Loucy (cell line): Measurements from ENCODE around the gene SKI.

Experiments
- H2AFZ ChIP-seq: fragments of 200-600 bp; sonication (generic); 2 replicates; pipeline ENCODE4 v1.6.0; 2016; ENCODE audit warnings: antibody characterized with exemption, mild to moderate bottlenecking, low read length, moderate library complexity
- H3F3A ChIP-seq: fragments of 200-600 bp; 2 replicates; pipeline ENCODE4 v1.6.0; 2016; ENCODE audit warnings: antibody characterized with exemption, low read depth, mild to moderate bottlenecking
- H3K27me3 ChIP-seq: fragments of 200-600 bp; sonication (generic); 2 replicates; pipeline ENCODE4 v1.6.1; 2014; ENCODE audit warnings: low read length, mild to moderate bottlenecking; ENCODE audit not compliant: insufficient read depth, poor library complexity, severe bottlenecking
- H3K36me3 ChIP-seq: fragments of 200-600 bp; sonication (generic); 2 replicates; pipeline ENCODE4 v1.6.1; 2016; ENCODE audit warnings: low read length; ENCODE audit not compliant: insufficient read depth
- H3K4me1 ChIP-seq: fragments of 200-600 bp; sonication (generic); 2 replicates; pipeline ENCODE4 v1.5.1; 2014; ENCODE audit warnings: low read length, mild to moderate bottlenecking; ENCODE audit not compliant: insufficient read depth, poor library complexity, severe bottlenecking
- H3K4me2 ChIP-seq: fragments of 200-600 bp; sonication (generic); 2 replicates; pipeline ENCODE4 v1.6.0; 2014; ENCODE audit warnings: antibody characterized with exemption, low read length, low read depth, mild to moderate bottlenecking; ENCODE audit not compliant: poor library complexity, severe bottlenecking
- H3K4me3 ChIP-seq: fragments of 200-600 bp; sonication (generic); 2 replicates; pipeline ENCODE4 v1.5.1; 2014; ENCODE audit warnings: low read length, mild to moderate bottlenecking, mixed read lengths; ENCODE audit not compliant: poor library complexity, severe bottlenecking
- H3K79me2 ChIP-seq: fragments of 200-600 bp; sonication (generic); 2 replicates; pipeline ENCODE4 v1.6.1; 2014; ENCODE audit warnings: low read length; ENCODE audit not compliant: insufficient read depth
- H3K9ac ChIP-seq: fragments of 200-600 bp; sonication (generic); 2 replicates; pipeline ENCODE4 v1.6.0; 2014; ENCODE audit warnings: mild to moderate bottlenecking, low read depth, low read length, moderate library complexity; ENCODE audit not compliant: poor library complexity, severe bottlenecking
- H3K9me2 ChIP-seq: fragments of 200-600 bp; sonication (generic); replicated peaks from 2 replicates; pipeline ENCODE4 v1.6.1; 2016; ENCODE audit warnings: low read depth, low read length, mixed read lengths
- H3K9me3 ChIP-seq: fragments of 200-600 bp; sonication (generic); 2 replicates; pipeline ENCODE4 v1.6.1; 2014; ENCODE audit warnings: mild to moderate bottlenecking, antibody characterized with exemption, low read length, low read depth; ENCODE audit not compliant: insufficient read depth
- H4K20me1 ChIP-seq: fragments of 200-600 bp; sonication (generic); 2 replicates; pipeline ENCODE4 v1.6.0; 2014; ENCODE audit warnings: antibody characterized with exemption, low read length, mild to moderate bottlenecking; ENCODE audit not compliant: insufficient read depth, poor library complexity, severe bottlenecking
- CTCF ChIP-seq: fragments of 200-600 bp; sonication (generic); conservative IDR thresholded peaks from 2 replicates; pipeline ENCODE4 v1.5.1; 2014; ENCODE audit warnings: mild to moderate bottlenecking, antibody characterized with exemption, low read length
- EZH2phosphoT487 ChIP-seq: fragments of 200-600 bp; IDR thresholded peaks from 2 replicates; pipeline ENCODE4 v1.6.1; 2018; ENCODE audit warnings: antibody characterized with exemption, mild to moderate bottlenecking, moderate library complexity, borderline replicate concordance

Gene SKI

GRCh38 chr1:2270260-2271100 lies 42.4 kb downstream of the SKI start:
- Histone ChIP-seq H3K9me2 (no peaks in the 10 kb centered on the region), H3K4me3 (no peak overlapping the region), H3K27me3 (no peaks in the 10 kb centered on the region), H3F3A (no peaks in the 10 kb centered on the region), H3K4me2 (no peak overlapping the region), H3K36me3 (no peaks in the 10 kb centered on the region), H3K9ac (no peak overlapping the region), H4K20me1 (no peaks in the 10 kb centered on the region), H2AFZ (no peak overlapping the region), H3K9me3 (no peaks in the 10 kb centered on the region), H3K79me2 (peaks cover 95% of the 10 kb centered on the region), H3K4me1 (peaks cover 25% of the 10 kb centered on the region)
- TF ChIP-seq EZH2phosphoT487 (no peak), CTCF (no peak)

GRCh38 chr1:2271211-2271721 lies 43.1 kb downstream of the SKI start:
- Histone ChIP-seq H3K4me1 (peaks cover 29% of the 10 kb centered on the region), H2AFZ (no peak overlapping the region), H3K4me3 (no peak overlapping the region), H3K36me3 (no peaks in the 10 kb centered on the region), H3F3A (peaks cover under 1% of the 10 kb centered on the region; the same call in 1 of the 2 replicates), H3K9ac (no peak overlapping the region), H3K79me2 (peaks cover 87% of the 10 kb centered on the region), H3K9me2 (no peaks in the 10 kb centered on the region), H4K20me1 (no peaks in the 10 kb centered on the region), H3K4me2 (no peak overlapping the region), H3K9me3 (no peaks in the 10 kb centered on the region), H3K27me3 (no peaks in the 10 kb centered on the region)
- TF ChIP-seq EZH2phosphoT487 (no peak), CTCF (no peak)

- H3K9ac ChIP-seq = no peak overlapping the region
- no peak overlapping the region for H2AFZ ChIP-seq
- peaks cover 4% of the 10 kb centered on the region; the same call in 1 of the 2 replicates for H3F3A ChIP-seq
- H3K4me1 ChIP-seq = peaks cover 35% of the 10 kb centered on the region
- no peaks in the 10 kb centered on the region for H3K27me3 ChIP-seq
- no peak overlapping the region for H3K4me2 ChIP-seq
- TF ChIP-seq EZH2phosphoT487 (no peak), CTCF (no peak)
- H3K79me2 ChIP-seq = peaks cover 86% of the 10 kb centered on the region
- H3K4me3 ChIP-seq = no peak overlapping the region
- H4K20me1 ChIP-seq = peaks cover 5% of the 10 kb centered on the region
- H3K36me3 ChIP-seq = no peaks in the 10 kb centered on the region
- no peaks in the 10 kb centered on the region for H3K9me2 ChIP-seq
- no peaks in the 10 kb centered on the region for H3K9me3 ChIP-seq
Observed at GRCh38 chr1:2271841-2272655, 43.9 kb downstream of the SKI start.
